Neural cell (in vitro differentiated cells): ENCODE measurements around the gene CAP2. TPM values are rescaled to one million over a fixed set of nuclear protein-coding genes. Genes with fewer than 3 reads are reported as not detected.
"Not testable (repeated sequence)": the region's sequence is repeated elsewhere in the genome, so short reads cannot be mapped to it uniquely, and the experiment has no call there.

Source experiments
- H2AFZ ChIP-seq: fragments of 200-600, 300-800 bp; sonication (generic), shearing (Covaris generic); 2 replicates; pipeline ENCODE4 v1.6.0; 2014; ENCODE audit warnings: low read depth, mild to moderate bottlenecking, antibody characterized with exemption, low read length, moderate library complexity
- H3F3A ChIP-seq: fragments of 200-600 bp; shearing (Covaris generic); 2 replicates; pipeline ENCODE4 v1.6.1; 2016; ENCODE audit warnings: mild to moderate bottlenecking, moderate library complexity, mixed read lengths, antibody characterized with exemption, low read length; ENCODE audit not compliant: insufficient read depth, poor library complexity, severe bottlenecking
- H3K27ac ChIP-seq: fragments of 200-600, 300-800 bp; sonication (generic), shearing (Covaris generic); 2 replicates; pipeline ENCODE4 v1.5.1; 2014; ENCODE audit warnings: mild to moderate bottlenecking, low read length, moderate library complexity
- H3K27me3 ChIP-seq: fragments of 300-800, 200-600 bp; sonication (generic), shearing (Covaris generic); 2 replicates; pipeline ENCODE4 v1.6.0; 2014; ENCODE audit warnings: mild to moderate bottlenecking, low read depth, low read length, moderate library complexity; ENCODE audit not compliant: insufficient read depth
- H3K36me3 ChIP-seq: fragments of 300-800, 200-600 bp; sonication (generic), shearing (Covaris generic); 2 replicates; pipeline ENCODE4 v1.5.1; 2014; ENCODE audit warnings: mild to moderate bottlenecking, antibody characterized with exemption, low read length, moderate library complexity; ENCODE audit not compliant: insufficient read depth
- H3K4me2 ChIP-seq: fragments of 300-800, 200-600 bp; sonication (generic), shearing (Covaris generic); 2 replicates; pipeline ENCODE4 v1.6.0; 2014; ENCODE audit warnings: mild to moderate bottlenecking, low read length
- H3K4me3 ChIP-seq: fragments of 300-800, 200-600 bp; sonication (generic), shearing (Covaris generic); 2 replicates; pipeline ENCODE4 v1.5.1; 2014; ENCODE audit warnings: mild to moderate bottlenecking, low read length, moderate library complexity
- H3K79me2 ChIP-seq: fragments of 200-600 bp; shearing (Covaris generic); replicated peaks from 2 replicates; pipeline ENCODE4 v1.6.0; 2014; ENCODE audit warnings: mild to moderate bottlenecking, low read length, moderate library complexity; ENCODE audit not compliant: insufficient read depth
- H3K9ac ChIP-seq: fragments of 300-800, 200-600 bp; sonication (generic), shearing (Covaris generic); 2 replicates; pipeline ENCODE4 v1.6.1; 2016; ENCODE audit warnings: mild to moderate bottlenecking, low read length, mixed read lengths
- H3K9me2 ChIP-seq: fragments of 200-600 bp; shearing (Covaris generic); 2 replicates; pipeline ENCODE4 v1.6.1; 2016; ENCODE audit warnings: mild to moderate bottlenecking, low read length, mixed read lengths; ENCODE audit not compliant: insufficient read depth
- H3K9me3 ChIP-seq: fragments of 200-600, 300-800 bp; sonication (generic), shearing (Covaris generic); 2 replicates; pipeline ENCODE4 v1.6.1; 2016; ENCODE audit warnings: mild to moderate bottlenecking, mixed run types, low read length, moderate library complexity, mixed read lengths
- H4K20me1 ChIP-seq: fragments of 200-600 bp; shearing (Covaris generic); 2 replicates; pipeline ENCODE4 v1.6.1; 2016; ENCODE audit warnings: mild to moderate bottlenecking, mixed run types; ENCODE audit not compliant: insufficient read depth
- CTCF ChIP-seq: fragments of 450-650 bp; IDR thresholded peaks from 2 replicates; pipeline ENCODE4 v1.5.1; 2014; ENCODE audit warnings: antibody characterized with exemption, mild to moderate bottlenecking, moderate library complexity; ENCODE audit not compliant: poor library complexity, severe bottlenecking
- EP300 ChIP-seq: fragments of 450-650 bp; conservative IDR thresholded peaks from 2 replicates; pipeline ENCODE4 v1.6.1; 2014; ENCODE audit warnings: antibody characterized with exemption, mild to moderate bottlenecking, moderate library complexity; ENCODE audit not compliant: poor library complexity, severe bottlenecking
- EZH2 ChIP-seq: fragments of 200-600, 300-800 bp; shearing (Covaris generic), sonication (generic); IDR thresholded peaks from 2 replicates; pipeline ENCODE4 v1.6.1; 2014; ENCODE audit warnings: antibody characterized with exemption, low read length, borderline replicate concordance, mild to moderate bottlenecking; ENCODE audit not compliant: insufficient read depth, poor library complexity, severe bottlenecking
- MXI1 ChIP-seq: fragments of 450-650 bp; conservative IDR thresholded peaks from 2 replicates; pipeline ENCODE4 v1.6.1; 2014; ENCODE audit warnings: antibody characterized with exemption, mild to moderate bottlenecking; ENCODE audit not compliant: poor library complexity, severe bottlenecking
- POLR2AphosphoS5 ChIP-seq: IDR thresholded peaks from 2 replicates; pipeline ENCODE4 v1.6.1; 2012
- RAD21 ChIP-seq: fragments of 450-650 bp; conservative IDR thresholded peaks from 2 replicates; pipeline ENCODE4 v1.6.1; 2014; ENCODE audit warnings: antibody characterized with exemption, mild to moderate bottlenecking, moderate library complexity
- REST ChIP-seq: IDR thresholded peaks from 2 replicates; pipeline ENCODE4 v1.6.1; 2012; ENCODE audit warnings: borderline replicate concordance
- SMC3 ChIP-seq: fragments of 450-650 bp; conservative IDR thresholded peaks from 2 replicates; pipeline ENCODE4 v1.6.1; 2014; ENCODE audit warnings: antibody characterized with exemption, mild to moderate bottlenecking, moderate library complexity; ENCODE audit not compliant: poor library complexity
- TAF1 ChIP-seq: IDR thresholded peaks from 2 replicates; pipeline ENCODE4 v1.6.1; 2012; ENCODE audit warnings: low read depth
- polyA plus RNA-seq: library from polyadenylated mRNA; depleted of rRNA; stranded (reverse); fragments of >200 nt; gene quantifications from 2 replicates; pipeline ENCODE4 v1.2.3, GENCODE V29; 2014

Gene CAP2
- polyA plus RNA-seq, 1 donor from 2014 or later, result 13.4 TPM

GRCh38 chr6:17542243-17542642 is 148.8 kb downstream of the CAP2 start:
- no peaks in the 10 kb centered on the region for H3K27me3 ChIP-seq
- no peaks in the 10 kb centered on the region for H3K36me3 ChIP-seq
- H3K9me2 ChIP-seq, result no peaks in the 10 kb centered on the region
- H3F3A ChIP-seq, result no peaks in the 10 kb centered on the region
- H3K27ac ChIP-seq, result no peak overlapping the region
- H2AFZ ChIP-seq, result no peak overlapping the region
- H3K9ac ChIP-seq, result no peak overlapping the region
- no peak overlapping the region for H3K4me2 ChIP-seq
- TF ChIP-seq TAF1 (no peak), EZH2 (no peak), EP300 (no peak), POLR2AphosphoS5 (no peak), REST (no peak), RAD21 (no peak), CTCF (no peak), SMC3 (no peak), MXI1 (no peak)
- H3K4me3 ChIP-seq, result no peak overlapping the region
- no peaks in the 10 kb centered on the region for H4K20me1 ChIP-seq
- no peaks in the 10 kb centered on the region for H3K79me2 ChIP-seq
- H3K9me3 ChIP-seq, result no peaks in the 10 kb centered on the region

- not testable (repeated sequence) for H3K4me2 ChIP-seq, H3K9ac ChIP-seq, H3F3A ChIP-seq, H3K27ac ChIP-seq, H3K4me3 ChIP-seq, H3K9me3 ChIP-seq, H3K36me3 ChIP-seq, H3K27me3 ChIP-seq, H2AFZ ChIP-seq, H3K9me2 ChIP-seq, H4K20me1 ChIP-seq, H3K79me2 ChIP-seq
These were observed 152.3 kb downstream of the CAP2 start for GRCh38 chr6:17545681-17546080.

DNA sequence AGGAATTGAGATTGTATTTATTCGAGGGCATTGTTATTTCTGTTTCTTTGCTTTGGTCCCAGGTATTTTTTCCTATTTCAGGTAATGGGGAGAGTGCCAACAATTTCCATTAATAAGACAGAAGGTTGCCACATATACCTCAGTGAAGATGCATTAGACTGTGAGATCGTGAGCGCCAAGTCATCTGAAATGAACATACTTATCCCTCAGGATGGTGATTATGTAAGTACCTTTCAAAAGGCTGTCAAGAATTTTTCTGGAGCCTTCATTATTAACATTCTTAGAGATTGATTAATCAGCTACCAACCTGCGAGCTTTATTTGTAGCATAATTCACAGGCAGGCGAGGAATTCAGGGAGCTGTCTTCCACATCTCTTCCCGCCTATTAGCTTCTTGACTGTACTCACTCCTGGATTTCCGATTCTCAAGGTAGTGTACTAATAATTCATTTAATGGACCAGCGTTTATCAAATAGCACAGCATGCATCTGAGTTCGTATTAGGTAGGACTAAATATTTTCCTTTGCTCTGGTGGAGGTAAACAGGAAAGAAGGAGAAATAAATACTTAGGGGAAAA is 158.1 kb downstream of the CAP2 start:
- Histone ChIP-seq H3K36me3 (peaks cover under 1% of the 10 kb centered on the region), H3K4me3 (peak overlapping the region; percentile 43), H3K4me2 (no peak overlapping the region), H3F3A (no peaks in the 10 kb centered on the region), H2AFZ (no peak overlapping the region), H3K9me3 (no peaks in the 10 kb centered on the region), H3K9ac (peak overlapping the region; percentile 10), H3K27me3 (no peaks in the 10 kb centered on the region), H3K27ac (peak overlapping the region; percentile 74), H4K20me1 (no peaks in the 10 kb centered on the region), H3K79me2 (no peaks in the 10 kb centered on the region), H3K9me2 (no peaks in the 10 kb centered on the region)
- TF ChIP-seq MXI1 (no peak), POLR2AphosphoS5 (peak; percentile 79), EP300 (peak; percentile 91), REST (peak; percentile 99), TAF1 (no peak)
